Islet of Langerhans (tissue), 1 donor: ENCODE data around the gene ARMC9.
"Not testable (repeated sequence)": the region's sequence is repeated elsewhere in the genome, so short reads cannot be mapped to it uniquely, and the experiment has no call there.

ENCODE experiments used
- FAIRE-seq: peaks from one replicate; lab custom pipeline; 2011; peaks lifted over from hg19 to GRCh38; lab: Jason Lieb, UNC

Gene ARMC9

DNA sequence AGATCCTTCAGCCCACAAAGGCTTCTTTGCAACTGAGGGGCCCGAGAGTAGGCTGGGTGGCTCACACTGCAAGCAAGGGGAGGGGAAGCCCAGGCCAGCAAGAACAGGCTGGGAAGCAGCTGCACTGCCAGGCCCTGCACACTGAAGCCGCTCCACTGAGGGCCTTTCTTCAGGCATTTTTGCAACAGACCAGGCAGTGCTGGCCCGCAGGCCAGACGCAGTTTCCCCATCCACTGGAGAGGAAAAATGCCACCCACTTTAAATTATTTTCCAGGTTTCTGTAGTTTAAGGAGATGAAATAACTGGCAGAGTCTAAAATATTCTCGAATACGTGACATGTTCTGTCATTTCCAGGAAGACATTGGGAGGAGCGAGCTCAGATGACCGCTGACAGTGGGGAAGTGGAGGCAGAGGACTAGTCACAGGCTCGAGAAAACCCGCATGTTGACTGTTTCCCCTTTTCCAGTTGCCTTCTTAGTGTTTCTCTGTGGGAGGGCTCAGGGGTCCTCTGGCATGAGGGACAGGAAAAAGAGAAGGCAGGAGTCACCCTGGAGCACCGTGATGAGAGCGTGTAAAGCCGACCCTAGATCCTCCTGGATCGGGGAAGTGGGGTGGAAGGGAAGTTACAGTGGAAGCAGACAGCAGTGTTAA is 143.8 kb downstream of the ARMC9 start:
- no peak for FAIRE-seq

DNA sequence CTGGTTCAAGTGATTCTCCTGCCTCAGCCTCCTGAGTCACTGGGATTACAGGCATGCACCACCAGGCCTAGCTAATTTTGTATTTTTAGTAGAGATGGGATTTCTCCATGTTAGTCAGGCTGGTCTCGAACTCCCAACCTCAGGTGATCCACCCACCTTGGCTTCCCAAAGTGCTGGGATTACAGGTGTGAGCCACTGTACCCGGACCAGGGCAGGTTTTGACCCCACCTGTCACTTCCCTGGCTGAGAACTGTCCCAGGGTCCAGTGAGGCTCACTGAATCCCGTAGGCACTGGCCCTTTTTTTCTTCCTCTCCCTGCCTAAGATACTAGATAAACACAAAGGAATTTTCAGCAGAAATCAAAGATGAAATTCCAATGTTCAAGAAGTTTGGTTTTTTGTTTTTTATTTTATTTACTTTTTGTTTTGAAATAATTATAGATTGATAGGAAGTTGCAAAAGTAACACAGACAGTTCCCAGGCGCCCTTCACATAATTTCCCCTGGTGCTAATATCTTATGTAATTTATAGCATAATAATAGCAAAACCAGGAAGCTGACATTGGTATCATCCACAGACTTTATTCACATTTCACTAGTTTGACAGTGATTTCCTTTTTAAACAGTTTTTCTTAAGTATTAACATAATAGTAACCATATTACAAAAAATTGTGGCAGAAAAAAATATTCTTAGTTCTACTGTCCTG is 144.7 kb downstream of the ARMC9 start:
- no peak for FAIRE-seq

- peak; percentile 51 for FAIRE-seq
Observed at GRCh38 chr2:231343988-231344387, 145.6 kb downstream of the ARMC9 start.

GRCh38 chr2:231344851-231345250 is 146.4 kb downstream of the ARMC9 start:
- FAIRE-seq, result peak; percentile 77

- no peak for FAIRE-seq
Observed at GRCh38 chr2:231347081-231347480, 148.7 kb downstream of the ARMC9 start.

DNA sequence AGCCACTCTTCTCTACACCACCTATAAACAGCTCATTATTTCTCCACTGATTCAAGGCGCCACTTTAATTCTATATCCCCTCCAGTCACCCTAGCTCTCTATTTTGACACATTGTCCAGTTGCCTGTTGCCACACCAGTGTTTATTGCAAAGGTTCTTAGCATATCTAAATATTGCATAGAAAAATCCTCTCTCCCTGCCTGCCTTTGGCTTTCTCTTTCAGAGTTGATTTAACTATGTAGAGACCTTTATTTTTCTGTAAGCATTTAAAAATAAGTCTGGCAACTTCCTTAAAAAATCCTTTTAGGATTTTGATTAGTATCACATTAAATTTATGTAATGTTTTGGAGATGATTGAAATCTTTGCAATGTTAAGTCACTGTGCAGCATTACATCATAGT is 149.2 kb downstream of the ARMC9 start:
- no peak for FAIRE-seq

GRCh38 chr2:231348173-231348572 is 149.7 kb downstream of the ARMC9 start:
- FAIRE-seq, result no peak

DNA sequence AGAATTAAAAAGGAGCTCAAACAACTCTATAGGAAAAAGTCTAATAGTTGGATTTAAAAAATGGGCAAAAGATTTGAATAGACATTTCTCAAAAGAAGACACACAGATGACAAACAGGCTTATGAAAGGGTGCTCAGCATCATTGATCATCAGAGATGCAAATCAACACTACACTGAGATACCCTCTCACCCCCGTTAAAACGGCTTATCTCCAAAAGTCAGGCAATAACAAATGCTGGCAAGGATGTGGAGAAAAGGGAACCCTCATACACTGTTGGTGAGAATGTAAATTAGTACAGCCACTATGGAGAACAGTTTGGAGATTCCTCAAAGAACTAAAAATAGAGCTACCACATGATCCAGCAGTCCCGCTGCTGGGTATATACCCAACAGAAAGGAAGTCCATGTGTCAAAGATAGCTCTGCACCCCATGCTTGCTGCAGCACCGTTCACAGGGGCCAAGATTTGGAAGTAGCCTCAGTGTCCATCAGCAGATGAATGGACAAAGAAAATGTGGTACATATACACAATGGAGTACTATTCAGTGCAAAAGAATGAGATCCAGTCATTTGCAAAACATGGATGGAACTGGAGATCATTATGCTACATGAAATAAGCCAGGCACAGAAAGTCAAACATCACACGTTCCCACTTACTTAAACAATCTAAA is 150.4 kb downstream of the ARMC9 start:
- FAIRE-seq, result no peak

DNA sequence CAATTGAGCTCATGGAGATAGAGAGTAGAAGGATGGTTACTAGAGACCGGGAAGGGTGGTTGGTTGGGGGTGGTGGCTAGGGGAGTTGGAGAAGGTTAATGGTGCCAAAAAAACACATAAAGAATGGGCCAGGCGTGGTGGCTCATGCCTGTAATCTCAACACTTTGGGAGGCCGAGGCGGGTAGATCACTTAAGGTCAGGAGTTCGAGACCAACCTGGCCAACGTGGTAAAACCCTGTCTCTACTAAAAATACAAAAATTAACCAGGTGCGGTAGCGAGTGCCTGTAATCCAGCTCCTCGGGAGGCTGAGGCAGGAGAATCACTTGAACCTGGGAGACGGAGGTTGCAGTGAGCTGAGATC is 150.9 kb downstream of the ARMC9 start:
- not testable (repeated sequence) for FAIRE-seq

DNA sequence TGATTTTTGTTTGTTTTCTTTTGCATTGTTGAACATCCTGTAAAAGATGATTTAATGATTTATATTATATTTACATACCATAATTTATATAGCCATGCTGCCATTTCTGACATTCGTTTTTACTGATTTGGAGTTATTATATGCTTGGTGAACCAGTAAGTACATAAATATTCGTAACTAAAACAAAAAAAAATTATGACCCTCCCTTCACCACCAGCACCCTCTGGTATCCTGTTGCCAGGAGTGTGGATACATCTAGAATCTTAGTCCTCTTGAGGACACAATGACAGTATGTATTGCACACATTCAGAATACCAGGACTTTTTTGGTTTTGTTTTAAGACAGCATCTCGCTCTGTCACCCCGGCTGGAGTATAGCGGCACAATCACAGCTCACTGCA is 153.2 kb downstream of the ARMC9 start:
- FAIRE-seq, result no peak

DNA sequence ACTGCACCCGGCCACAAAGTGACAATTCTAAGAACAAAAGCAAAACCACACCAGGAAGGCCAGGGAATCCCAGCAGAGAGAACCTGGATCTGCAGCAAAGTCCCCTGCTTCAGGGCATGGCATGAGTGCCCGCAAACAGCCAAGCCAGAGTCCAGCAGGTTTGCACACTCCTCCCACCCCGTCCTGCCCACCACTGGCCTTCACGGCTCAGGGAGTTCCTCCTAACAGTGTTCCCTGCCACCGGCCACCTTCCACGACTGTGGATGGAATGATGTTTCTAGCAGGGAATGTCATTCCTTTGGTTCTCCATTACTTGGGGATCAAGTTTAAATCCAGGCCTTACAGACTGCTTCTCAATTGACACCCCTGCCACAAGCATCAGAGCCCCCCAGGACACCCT is 155.0 kb downstream of the ARMC9 start:
- FAIRE-seq, result no peak

- FAIRE-seq, result no peak
Observed at GRCh38 chr2:231355508-231356465, 157.4 kb downstream of the ARMC9 start.

DNA sequence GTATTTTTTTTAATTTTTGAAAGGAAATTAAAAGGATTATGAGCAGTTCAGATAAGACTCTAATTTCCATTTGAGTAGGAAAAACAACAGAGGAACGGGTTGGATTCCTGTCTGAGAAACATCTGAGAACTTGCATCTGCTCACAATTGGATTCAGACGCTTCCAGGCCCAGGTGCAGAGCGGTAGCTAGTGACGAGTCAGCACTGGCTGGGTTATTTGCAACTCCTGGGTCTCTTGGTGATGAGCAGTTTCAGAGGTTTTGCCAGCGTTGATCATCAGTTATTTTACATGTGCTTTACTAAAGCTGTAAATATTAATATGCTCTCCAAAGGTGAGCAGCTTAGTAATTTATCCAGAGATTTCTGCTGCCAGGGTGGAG is 158.0 kb downstream of the ARMC9 start:
- no peak for FAIRE-seq

GRCh38 chr2:231357048-231357447 is 158.6 kb downstream of the ARMC9 start:
- FAIRE-seq, result no peak

- no peak for FAIRE-seq
Observed at GRCh38 chr2:231357931-231358330, 159.5 kb downstream of the ARMC9 start.

GRCh38 chr2:231359441-231359840 is 161.0 kb downstream of the ARMC9 start:
- no peak for FAIRE-seq

DNA sequence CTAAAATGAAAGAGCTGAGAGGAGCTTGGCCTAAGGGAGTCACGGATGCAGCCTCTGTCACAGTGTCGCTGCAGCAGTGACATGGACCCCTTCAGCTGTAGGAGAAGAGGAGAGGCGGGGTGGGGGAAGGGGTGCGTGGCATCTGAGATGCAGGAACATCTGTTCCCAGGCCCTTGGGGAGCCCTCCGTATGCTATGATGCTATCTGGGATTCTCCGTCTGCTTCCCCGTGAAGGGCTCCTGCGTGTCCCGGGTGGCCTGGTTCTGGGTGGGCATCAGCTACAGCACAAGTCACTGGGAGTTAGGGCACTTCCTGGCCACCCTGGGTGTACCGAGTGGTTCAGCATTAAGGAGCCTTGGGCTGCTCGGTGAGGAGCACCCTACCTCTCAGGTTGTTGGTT is 161.5 kb downstream of the ARMC9 start:
- no peak for FAIRE-seq

GRCh38 chr2:231360401-231360800 is 162.0 kb downstream of the ARMC9 start:
- FAIRE-seq, result no peak

DNA sequence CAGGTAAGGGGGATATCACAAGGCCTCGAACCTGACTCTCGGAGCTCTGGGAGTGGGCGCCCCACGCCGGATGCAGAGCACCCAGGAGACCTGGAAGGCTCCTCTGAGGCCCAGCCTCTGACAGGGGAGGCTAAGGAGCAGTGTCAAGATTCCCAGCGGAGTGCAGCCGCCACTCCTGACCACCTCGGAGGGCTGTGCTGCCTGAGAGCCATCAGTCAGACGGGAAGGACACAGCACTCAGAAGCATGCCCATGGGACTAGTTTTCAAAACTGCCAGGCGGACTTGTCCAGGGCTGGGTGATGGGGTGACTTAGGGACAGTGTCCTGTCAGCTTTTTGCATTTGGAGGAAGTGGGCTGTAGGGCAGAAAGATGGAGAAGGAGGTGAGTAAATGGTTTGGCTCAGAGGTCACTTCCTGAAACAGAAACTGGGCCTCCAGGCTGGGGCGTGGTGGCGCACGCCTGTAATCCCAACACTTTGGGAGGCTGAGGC is 162.5 kb downstream of the ARMC9 start:
- no peak for FAIRE-seq

DNA sequence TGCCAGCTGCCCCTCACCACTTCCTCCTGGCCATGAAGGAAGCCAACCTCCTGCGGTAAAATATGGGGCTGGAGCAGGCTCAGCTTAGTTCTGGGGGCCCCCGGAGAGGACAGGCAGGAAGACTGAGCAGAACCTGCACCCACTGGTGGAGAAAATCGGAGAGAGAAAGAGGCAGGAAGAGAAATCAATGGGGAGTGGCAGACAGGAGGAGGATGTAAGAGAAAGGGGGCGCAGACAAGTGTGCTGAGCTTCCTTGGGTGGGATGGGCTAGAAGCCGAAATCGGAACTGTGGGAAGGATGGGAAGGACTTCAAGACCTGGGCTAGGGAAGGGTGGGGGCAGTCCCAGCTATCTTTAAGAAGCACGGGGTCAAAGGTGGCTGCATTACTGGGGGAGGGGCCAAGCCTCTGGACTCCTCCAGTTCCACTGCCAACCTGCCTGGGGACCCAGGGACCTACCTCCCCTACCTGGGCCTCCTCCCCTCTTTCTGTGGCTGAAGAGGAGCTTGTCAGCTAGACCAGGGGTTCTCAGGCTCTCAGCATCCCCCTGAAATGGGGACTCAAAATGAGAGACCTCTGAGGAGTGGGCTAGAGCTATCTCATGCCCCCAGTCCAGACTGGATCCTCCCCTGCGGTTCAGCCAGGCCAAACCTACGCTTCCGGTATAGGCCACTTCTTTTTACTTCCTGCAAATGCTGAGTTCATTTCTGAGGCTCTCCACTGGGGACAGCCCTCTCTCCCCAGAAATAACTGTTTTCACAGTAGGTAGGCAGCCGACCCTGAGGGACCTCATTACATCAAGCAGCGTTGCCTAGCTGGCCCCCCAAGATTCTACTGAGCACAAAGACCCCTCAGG is 163.5 kb downstream of the ARMC9 start:
- no peak for FAIRE-seq

GRCh38 chr2:231362555-231363184 is 164.2 kb downstream of the ARMC9 start:
- no peak for FAIRE-seq
